ENCODE data around the gene NCAPD2. TPM values are rescaled to one million over a fixed set of nuclear protein-coding genes. Genes with fewer than 3 reads are reported as not detected.

Gene NCAPD2
- total RNA-seq, 1 experiment from 2014 or later, result 204 TPM

DNA sequence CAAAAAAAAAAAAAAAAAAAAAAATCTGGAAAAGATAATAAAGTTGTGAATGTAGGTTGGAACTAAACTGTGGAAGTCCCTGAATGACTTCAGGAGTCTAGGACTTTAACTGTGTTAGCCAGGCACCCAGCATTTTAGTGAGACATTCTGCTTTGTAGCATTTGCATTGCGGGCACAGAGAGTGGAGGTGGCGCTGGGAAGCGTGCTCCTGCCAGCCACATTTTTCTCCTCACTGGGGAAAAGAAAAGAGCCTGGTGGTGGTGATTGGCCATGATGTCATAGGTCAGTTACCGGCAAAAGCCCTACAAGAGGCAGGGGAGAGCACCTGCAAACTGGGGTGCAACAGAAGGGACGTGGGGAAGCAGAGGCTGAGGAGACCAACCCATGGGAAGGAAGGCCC is 30.7 kb downstream of the NCAPD2 start:
- Histone ChIP-seq H3K27me3 (replicated peaks; ENCODE audit: control insufficient read depth, insufficient read depth, low read length) (no peaks in the 10 kb centered on the region), H3K4me1 (peaks cover 25% of the 10 kb centered on the region), H3K4me3 (ENCODE audit: low read depth, low read length) (no peak overlapping the region), H3K9me3 (no peaks in the 10 kb centered on the region), H3K36me3 (ENCODE audit: control insufficient read depth, insufficient read depth, low read length) (peaks cover 24% of the 10 kb centered on the region)
- intact Hi-C loops (cut with micrococcal nuclease; ENCODE audit: unreplicated experiment), result no loop called here
- POLR2A ChIA-PET, result interaction anchor here (1.0 to 1.6 kb wide), 2 partner anchors 10 to 73 kb away, joined by 4 to 13 read pairs; partner anchors contain the start of genes GAPDH and TAPBPL
- Mint-ChIP-seq H3K9me3 (ENCODE audit: unreplicated experiment) (no peaks in the 10 kb centered on the region), H3K27ac (ENCODE audit: unreplicated experiment) (no peak overlapping the region), H3K4me1 (ENCODE audit: low read depth, unreplicated experiment) (peaks cover 21% of the 10 kb centered on the region), H3K4me3 (ENCODE audit: unreplicated experiment) (no peak overlapping the region), H3K36me3 (ENCODE audit: insufficient read depth, unreplicated experiment) (peaks cover 100% of the 10 kb centered on the region), H3K27me3 (ENCODE audit: insufficient read depth, unreplicated experiment) (no peaks in the 10 kb centered on the region)
- BruUV-seq (replicated peaks), result no TSS peak
- CTCF ChIA-PET, result interaction anchor here (0.7 kb wide), 1 partner anchor 10 kb away, joined by 3 read pairs; no protein-coding TSS in a partner anchor
- no peak for DNase-seq
- TF ChIP-seq, protein P1, sequence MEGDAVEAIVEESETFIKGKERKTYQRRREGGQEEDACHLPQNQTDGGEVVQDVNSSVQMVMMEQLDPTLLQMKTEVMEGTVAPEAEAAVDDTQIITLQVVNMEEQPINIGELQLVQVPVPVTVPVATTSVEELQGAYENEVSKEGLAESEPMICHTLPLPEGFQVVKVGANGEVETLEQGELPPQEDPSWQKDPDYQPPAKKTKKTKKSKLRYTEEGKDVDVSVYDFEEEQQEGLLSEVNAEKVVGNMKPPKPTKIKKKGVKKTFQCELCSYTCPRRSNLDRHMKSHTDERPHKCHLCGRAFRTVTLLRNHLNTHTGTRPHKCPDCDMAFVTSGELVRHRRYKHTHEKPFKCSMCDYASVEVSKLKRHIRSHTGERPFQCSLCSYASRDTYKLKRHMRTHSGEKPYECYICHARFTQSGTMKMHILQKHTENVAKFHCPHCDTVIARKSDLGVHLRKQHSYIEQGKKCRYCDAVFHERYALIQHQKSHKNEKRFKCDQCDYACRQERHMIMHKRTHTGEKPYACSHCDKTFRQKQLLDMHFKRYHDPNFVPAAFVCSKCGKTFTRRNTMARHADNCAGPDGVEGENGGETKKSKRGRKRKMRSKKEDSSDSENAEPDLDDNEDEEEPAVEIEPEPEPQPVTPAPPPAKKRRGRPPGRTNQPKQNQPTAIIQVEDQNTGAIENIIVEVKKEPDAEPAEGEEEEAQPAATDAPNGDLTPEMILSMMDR (IDR thresholded peaks at IDR 0.05; ENCODE audit: insufficient read depth in 1 of 2, low read depth in 1 of 2, low read length in 1 of 2, severe bottlenecking in 1 of 2, unreplicated experiment in 1 of 2), result no peak

DNA sequence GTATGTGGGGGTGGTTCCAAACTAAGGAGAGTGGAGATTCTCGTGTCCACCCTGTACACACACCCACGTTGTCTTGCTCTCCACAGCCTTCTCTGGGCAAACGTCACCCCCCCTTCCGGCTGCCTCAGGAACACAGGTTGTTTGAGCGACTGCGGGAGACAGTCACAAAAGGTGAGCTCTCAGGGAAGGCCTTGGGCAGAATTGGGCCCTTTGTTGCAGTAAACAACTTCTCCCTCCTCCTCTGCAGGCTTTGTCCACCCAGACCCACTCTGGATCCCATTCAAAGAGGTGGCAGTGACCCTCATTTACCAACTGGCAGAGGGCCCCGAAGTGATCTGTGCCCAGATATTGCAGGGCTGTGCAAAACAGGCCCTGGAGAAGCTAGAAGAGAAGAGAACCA is 32.3 kb downstream of the NCAPD2 start:
- no peak for DNase-seq
- Histone ChIP-seq H3K27me3 (replicated peaks; ENCODE audit: control insufficient read depth, insufficient read depth, low read length) (no peaks in the 10 kb centered on the region), H3K36me3 (ENCODE audit: control insufficient read depth, insufficient read depth, low read length) (peaks cover 25% of the 10 kb centered on the region), H3K9me3 (no peaks in the 10 kb centered on the region), H3K4me3 (ENCODE audit: low read depth, low read length) (no peak overlapping the region), H3K4me1 (peaks cover 32% of the 10 kb centered on the region)
- peaks cover 100% of the 10 kb centered on the region for H3K36me3 Mint-ChIP-seq (ENCODE audit: insufficient read depth, unreplicated experiment)
- no peaks in the 10 kb centered on the region for H3K27me3 Mint-ChIP-seq (ENCODE audit: insufficient read depth, unreplicated experiment)
- intact Hi-C loops (cut with micrococcal nuclease; ENCODE audit: unreplicated experiment), result no loop called here
- H3K4me3 Mint-ChIP-seq (ENCODE audit: unreplicated experiment), result no peak overlapping the region
- TF ChIP-seq, protein P1 (IDR thresholded peaks at IDR 0.05; ENCODE audit: insufficient read depth in 1 of 2, low read depth in 1 of 2, low read length in 1 of 2, severe bottlenecking in 1 of 2, unreplicated experiment in 1 of 2), result no peak
- ChIA-PET CTCF (interaction anchor here (1.1 to 1.8 kb wide), 2 partner anchors 11 to 38 kb away, joined by 5 to 6 read pairs; no protein-coding TSS in a partner anchor), POLR2A (interaction anchor here (1.6 kb wide), 1 partner anchor 8 kb away, joined by 20 read pairs; the partner anchor contains the start of gene GAPDH)
- H3K9me3 Mint-ChIP-seq (ENCODE audit: unreplicated experiment), result no peaks in the 10 kb centered on the region
- BruUV-seq (replicated peaks), result TSS peak; percentile 19
- H3K4me1 Mint-ChIP-seq (ENCODE audit: low read depth, unreplicated experiment), result peaks cover 36% of the 10 kb centered on the region
- H3K27ac Mint-ChIP-seq (ENCODE audit: unreplicated experiment), result peak overlapping the region; percentile 89

DNA sequence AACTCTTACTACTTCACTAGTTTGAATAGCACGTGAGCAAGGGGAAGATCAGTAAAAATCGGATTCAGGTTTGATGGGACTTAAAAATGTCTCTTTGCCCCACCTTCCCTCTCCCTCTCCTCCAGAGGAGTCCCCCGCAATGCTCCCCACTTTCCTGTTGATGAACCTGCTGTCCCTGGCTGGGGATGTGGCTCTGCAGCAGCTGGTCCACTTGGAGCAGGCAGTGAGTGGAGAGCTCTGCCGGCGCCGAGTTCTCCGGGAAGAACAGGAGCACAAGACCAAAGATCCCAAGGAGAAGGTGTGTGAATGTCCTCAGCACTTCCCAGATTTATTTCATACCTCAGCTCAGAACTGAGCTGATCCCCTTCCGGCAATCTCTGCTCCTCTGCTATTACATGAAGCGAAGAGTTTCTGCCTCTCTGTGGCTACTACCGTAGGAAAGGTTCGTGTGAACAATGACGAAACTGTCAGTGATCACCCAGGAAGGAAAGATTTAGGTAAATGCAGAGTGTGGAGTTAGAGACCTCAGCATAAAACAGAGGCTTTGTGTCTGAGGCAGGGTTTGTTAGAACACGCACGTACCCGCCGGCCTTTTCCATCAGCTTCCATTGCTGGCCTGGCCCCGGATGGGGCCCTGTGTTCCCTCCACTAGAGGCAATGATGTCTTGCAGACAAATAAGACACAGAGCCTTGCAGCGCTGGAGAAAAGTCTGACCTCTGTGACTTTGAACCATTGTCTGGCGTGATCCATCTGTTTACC is 33.0 kb downstream of the NCAPD2 start:
- no TSS peak for BruUV-seq (replicated peaks)
- Mint-ChIP-seq H3K27ac (ENCODE audit: unreplicated experiment) (peak overlapping the region; percentile 89), H3K9me3 (ENCODE audit: unreplicated experiment) (no peaks in the 10 kb centered on the region), H3K4me3 (ENCODE audit: unreplicated experiment) (no peak overlapping the region), H3K27me3 (ENCODE audit: insufficient read depth, unreplicated experiment) (no peaks in the 10 kb centered on the region), H3K4me1 (ENCODE audit: low read depth, unreplicated experiment) (peaks cover 41% of the 10 kb centered on the region), H3K36me3 (ENCODE audit: insufficient read depth, unreplicated experiment) (peaks cover 98% of the 10 kb centered on the region)
- ChIA-PET CTCF (interaction anchor here (1.1 to 1.8 kb wide), 2 partner anchors 11 to 37 kb away, joined by 5 to 6 read pairs; no protein-coding TSS in a partner anchor), POLR2A (interaction anchor here (0.5 to 1.6 kb wide), 2 partner anchors 7 to 56 kb away, joined by 8 to 20 read pairs; partner anchors contain the start of gene GAPDH)
- intact Hi-C loops (cut with micrococcal nuclease; ENCODE audit: unreplicated experiment), result no loop called here
- TF ChIP-seq, protein P1 (IDR thresholded peaks at IDR 0.05; ENCODE audit: insufficient read depth in 1 of 2, low read depth in 1 of 2, low read length in 1 of 2, severe bottlenecking in 1 of 2, unreplicated experiment in 1 of 2), result no peak
- DNase-seq, result no peak
- Histone ChIP-seq H3K4me3 (ENCODE audit: low read depth, low read length) (no peak overlapping the region), H3K27me3 (replicated peaks; ENCODE audit: control insufficient read depth, insufficient read depth, low read length) (no peaks in the 10 kb centered on the region), H3K9me3 (no peaks in the 10 kb centered on the region), H3K36me3 (ENCODE audit: control insufficient read depth, insufficient read depth, low read length) (peaks cover 25% of the 10 kb centered on the region), H3K4me1 (peaks cover 37% of the 10 kb centered on the region)
